ENCODE measurements around the gene SMKR1.

DNA sequence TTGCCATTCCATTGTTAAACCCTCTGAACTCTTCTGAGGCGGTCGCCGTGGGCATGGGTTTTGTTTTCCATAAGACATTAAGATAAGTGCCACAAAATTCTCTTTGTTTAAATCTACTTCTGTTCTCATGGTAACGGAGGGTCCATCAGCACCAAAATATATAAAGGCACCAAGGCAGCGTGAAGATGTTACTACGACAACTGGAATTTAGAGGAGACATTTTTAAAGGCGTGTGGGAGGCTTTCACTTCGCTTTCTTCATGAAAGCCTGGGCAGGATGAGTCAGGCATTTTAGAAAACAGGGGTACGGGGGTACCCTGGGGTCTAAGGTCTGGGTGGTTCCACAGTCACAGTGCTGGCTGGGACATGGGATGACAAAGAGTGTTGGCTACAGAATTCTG lies 34.0 kb downstream of the SMKR1 start:
- TF ChIP-seq POLR2AphosphoS5 (IDR thresholded peaks at IDR 0.05; ENCODE audit: insufficient read depth in 1 of 2, low read depth in 1 of 2) = no peak
- TF ChIP-seq, protein P1, sequence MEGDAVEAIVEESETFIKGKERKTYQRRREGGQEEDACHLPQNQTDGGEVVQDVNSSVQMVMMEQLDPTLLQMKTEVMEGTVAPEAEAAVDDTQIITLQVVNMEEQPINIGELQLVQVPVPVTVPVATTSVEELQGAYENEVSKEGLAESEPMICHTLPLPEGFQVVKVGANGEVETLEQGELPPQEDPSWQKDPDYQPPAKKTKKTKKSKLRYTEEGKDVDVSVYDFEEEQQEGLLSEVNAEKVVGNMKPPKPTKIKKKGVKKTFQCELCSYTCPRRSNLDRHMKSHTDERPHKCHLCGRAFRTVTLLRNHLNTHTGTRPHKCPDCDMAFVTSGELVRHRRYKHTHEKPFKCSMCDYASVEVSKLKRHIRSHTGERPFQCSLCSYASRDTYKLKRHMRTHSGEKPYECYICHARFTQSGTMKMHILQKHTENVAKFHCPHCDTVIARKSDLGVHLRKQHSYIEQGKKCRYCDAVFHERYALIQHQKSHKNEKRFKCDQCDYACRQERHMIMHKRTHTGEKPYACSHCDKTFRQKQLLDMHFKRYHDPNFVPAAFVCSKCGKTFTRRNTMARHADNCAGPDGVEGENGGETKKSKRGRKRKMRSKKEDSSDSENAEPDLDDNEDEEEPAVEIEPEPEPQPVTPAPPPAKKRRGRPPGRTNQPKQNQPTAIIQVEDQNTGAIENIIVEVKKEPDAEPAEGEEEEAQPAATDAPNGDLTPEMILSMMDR (IDR thresholded peaks at IDR 0.05) = no peak
- no peak for TF ChIP-seq POLR2A (IDR thresholded peaks at IDR 0.05)
